ENCODE data around the gene UNC93B1.
"Not testable (repeated sequence)": the region's sequence is repeated elsewhere in the genome, so short reads cannot be mapped to it uniquely, and the experiment has no call there.

- TF ChIP-seq POLR2A, CTCF, EP300 (IDR thresholded peaks at IDR 0.05): not testable (repeated sequence)
These were observed 13.2 kb downstream of the UNC93B1 start for GRCh38 chr11:67990546-67991346.
